Stimulated activated effector memory CD8-positive, alpha-beta T cell treated with anti-CD3 and anti-CD28 coated beads, Interleukin-12 subunit alpha, Interleukin-12 subunit beta, amount 100 ng/mL, for 72 hours (primary cell): ENCODE measurements around the gene KLF15.

Experiments
- ATAC-seq: fragments of 150-1000 bp; cut with Tn5 transposase; 2 replicates; pipeline ENCODE4 v1.10.0; 2021
- DNase-seq, 2 donors: peaks; one replicate each; pipeline ENCODE4 v3.0.0; 2021 to 2022; ENCODE audit warnings: low spot score in 2 of 2
- H3K27ac Mint-ChIP-seq: one replicate; pipeline ENCODE4 v1.8.0; 2022; ENCODE audit warnings: mild to moderate bottlenecking, mixed read lengths
- H3K36me3 Mint-ChIP-seq: one replicate; pipeline ENCODE4 v1.8.0; 2022; ENCODE audit warnings: mild to moderate bottlenecking, mixed read lengths
- H3K4me1 Mint-ChIP-seq: one replicate; pipeline ENCODE4 v1.8.0; 2022; ENCODE audit warnings: mixed read lengths
- H3K4me3 Mint-ChIP-seq: one replicate; pipeline ENCODE4 v1.8.0; 2022; ENCODE audit warnings: mild to moderate bottlenecking, mixed read lengths
- H3K9me3 Mint-ChIP-seq: one replicate; pipeline ENCODE4 v1.8.0; 2022; ENCODE audit warnings: mixed read lengths

Gene KLF15

DNA sequence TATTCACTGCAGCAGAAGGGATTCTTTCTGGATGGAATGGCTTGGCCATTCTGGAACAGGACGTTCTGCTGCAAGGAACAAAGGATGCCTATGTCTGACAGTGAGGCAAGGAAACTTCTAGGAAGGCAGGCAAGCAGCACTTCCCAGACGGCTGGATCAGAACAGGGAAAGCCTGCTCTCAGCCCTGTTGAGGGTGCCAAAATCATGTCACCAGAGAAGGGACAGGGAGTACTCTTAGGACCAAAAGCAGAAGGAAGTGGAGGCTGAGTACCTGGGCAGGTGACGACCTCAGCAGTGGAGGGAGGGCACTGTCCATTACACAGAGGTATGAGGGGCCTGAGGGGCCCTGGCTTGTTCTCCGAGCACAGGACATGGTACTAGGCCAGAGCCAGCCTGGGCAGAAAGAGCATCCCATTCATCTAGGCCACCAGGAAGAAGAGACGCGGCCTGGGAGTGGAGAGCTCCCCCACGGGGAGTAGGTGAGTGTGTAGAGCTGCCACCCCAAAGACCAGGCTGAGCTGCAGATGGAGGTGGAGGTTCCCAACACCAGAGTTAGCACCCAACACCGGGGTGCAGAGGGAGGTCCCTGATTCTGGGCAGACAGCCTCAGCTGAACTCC, 9.6 kb downstream of the KLF15 start:
- H3K4me3 Mint-ChIP-seq, result no peak overlapping the region

DNA sequence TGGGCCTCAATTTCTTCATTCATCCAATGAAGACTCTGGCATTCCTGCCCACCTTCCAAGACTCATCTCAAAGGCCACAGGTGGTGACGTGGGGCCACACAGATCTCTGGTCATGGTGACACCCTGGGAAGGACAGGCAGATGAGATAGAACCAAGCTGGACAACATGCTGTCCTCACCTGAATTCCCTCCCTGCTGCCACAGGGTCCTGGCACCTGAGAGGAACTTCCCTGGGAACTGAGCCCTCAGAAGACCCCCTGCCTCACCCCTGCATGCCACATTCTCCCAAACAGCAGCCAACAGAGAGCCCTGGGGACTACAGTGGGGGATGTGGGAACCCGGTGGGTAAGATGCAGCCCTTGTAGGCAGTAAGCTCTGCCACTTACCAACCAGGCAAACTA, 10.7 kb downstream of the KLF15 start:
- ATAC-seq (no peak), DNase-seq (no peak)
- H3K36me3 Mint-ChIP-seq, result no peaks in the 10 kb centered on the region
- no peaks in the 10 kb centered on the region for H3K4me1 Mint-ChIP-seq
- H3K9me3 Mint-ChIP-seq, result no peaks in the 10 kb centered on the region
- H3K4me3 Mint-ChIP-seq, result no peak overlapping the region
- no peak overlapping the region for H3K27ac Mint-ChIP-seq

More for the DNA sequence above, 9.6 kb downstream of the KLF15 start:
- ATAC-seq (no peak), DNase-seq (peak in 1 of 2 donors; percentile 38)
- H3K36me3 Mint-ChIP-seq, result no peaks in the 10 kb centered on the region
- H3K9me3 Mint-ChIP-seq, result no peaks in the 10 kb centered on the region
- no peak overlapping the region for H3K27ac Mint-ChIP-seq
- no peaks in the 10 kb centered on the region for H3K4me1 Mint-ChIP-seq

DNA sequence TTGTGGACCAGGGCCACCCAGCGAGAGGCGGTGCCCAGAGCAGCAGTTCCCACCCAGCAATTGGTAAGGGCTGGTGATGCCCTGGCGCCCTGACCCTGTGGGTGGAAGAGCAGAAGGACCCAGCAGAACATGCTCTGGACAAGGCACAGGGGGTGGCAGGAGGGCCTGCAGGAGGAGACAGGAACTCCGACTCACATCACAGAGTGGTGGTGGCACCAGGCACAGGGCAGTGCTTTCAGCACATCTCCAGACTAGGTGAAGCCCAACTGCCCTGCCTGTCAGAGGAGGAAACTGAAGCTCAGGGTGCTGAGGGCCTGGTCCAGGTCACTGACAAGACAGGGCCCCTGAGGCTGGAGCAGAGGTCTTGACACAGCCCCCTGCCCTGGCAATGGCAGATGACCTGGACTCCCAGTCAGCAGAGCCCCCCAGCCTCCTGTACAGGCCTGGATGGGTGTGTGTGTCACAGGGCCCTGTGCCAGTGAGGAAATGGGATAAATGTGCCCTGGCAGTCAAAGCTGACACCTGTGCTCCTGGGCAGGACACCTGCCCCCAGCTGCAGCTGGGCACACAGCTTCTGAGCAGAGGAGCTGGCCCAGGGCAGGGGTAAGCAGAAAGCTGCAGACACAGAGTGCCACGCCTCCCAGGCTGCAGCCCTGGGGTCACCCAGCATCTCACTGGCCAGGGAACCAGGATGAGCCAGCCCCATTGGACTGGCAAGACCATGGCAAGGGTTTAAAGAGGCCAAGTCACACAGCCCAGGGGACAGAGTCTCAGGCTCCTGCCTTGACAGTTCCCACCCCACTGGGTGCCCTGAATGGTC, 11.4 kb downstream of the KLF15 start:
- no peak overlapping the region for H3K4me3 Mint-ChIP-seq
- H3K36me3 Mint-ChIP-seq, result no peaks in the 10 kb centered on the region
- no peaks in the 10 kb centered on the region for H3K4me1 Mint-ChIP-seq
- ATAC-seq (peak; percentile 11), DNase-seq (no peak)
- no peak overlapping the region for H3K27ac Mint-ChIP-seq
- H3K9me3 Mint-ChIP-seq, result no peaks in the 10 kb centered on the region

DNA sequence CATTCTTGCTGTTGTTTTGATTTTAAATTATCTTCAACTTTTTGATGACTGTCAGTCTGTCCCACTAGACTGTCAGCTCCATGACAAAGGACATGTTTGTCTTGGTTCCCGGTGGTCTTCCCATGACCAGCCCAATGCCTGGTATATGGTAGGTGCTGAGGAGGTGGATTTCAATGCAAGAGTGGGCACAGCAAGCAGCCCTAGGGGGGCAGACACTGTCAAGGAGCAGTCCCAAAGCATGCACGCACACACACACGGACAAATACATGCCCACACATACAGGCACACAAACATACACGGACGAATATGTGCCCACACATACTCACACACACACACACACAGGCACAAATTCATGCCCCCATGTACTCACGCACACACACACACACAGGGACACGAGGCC, 12.0 kb downstream of the KLF15 start:
- Mint-ChIP-seq H3K36me3 (no peaks in the 10 kb centered on the region), H3K9me3 (no peaks in the 10 kb centered on the region), H3K4me1 (no peaks in the 10 kb centered on the region), H3K4me3 (no peak overlapping the region), H3K27ac (no peak overlapping the region)
- ATAC-seq (no peak), DNase-seq (no peak)

DNA sequence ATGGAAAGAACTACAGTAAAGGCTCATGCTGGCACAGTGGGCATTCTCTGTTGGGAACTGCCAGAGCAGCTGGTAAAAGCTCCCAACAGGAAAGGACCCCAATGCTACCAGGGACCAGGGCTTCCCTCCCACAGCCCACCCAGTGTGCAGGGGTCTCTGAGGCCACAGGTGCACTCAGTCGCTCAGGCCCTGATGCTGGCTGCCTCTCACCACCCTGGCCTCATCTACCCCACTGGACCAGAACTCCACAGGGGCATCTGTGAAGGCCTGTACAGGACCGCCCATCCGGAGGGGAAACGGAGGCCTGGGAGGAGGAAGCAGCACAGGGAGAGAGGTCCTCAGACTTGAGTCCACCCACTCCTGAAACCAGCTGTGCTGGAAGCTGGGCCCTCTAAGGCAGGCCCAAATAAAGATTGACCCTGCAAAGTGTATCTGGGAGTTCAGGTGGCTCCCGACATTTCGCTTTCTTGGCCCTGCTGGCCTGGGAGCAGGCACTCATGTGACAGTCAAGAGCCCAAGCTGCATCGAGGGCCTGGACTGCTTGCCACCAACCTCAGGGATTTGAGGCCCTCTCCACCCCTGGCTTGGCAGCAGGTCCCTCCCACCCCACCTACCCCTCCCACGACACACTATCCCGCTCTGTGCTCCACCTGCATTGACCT, 12.7 kb downstream of the KLF15 start:
- DNase-seq (peak in 1 of 2 donors; percentile 39), ATAC-seq (no peak)
- Mint-ChIP-seq H3K4me1 (no peaks in the 10 kb centered on the region), H3K36me3 (no peaks in the 10 kb centered on the region), H3K4me3 (no peak overlapping the region), H3K9me3 (no peaks in the 10 kb centered on the region), H3K27ac (no peak overlapping the region)

DNA sequence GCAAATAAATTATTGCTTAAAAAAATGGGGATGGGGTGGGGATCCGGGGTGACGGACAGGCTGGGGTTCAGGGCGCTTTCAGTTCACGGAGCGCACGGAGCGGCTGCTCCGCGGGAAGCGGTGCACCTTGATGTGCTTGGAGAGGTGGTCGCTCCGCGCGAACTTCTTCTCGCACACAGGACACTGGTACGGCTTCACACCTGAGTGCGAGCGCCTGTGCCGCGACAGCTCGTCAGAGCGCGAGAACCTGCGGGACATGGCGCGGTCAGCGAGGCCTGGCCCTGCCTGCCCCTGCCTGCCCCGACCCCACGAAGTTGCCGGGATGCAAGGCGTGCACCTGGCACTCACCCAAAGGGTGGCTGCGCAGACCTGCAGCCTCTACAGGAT, 13.6 kb downstream of the KLF15 start:
- no peak overlapping the region for H3K4me3 Mint-ChIP-seq
- DNase-seq, result no peak
- H3K27ac Mint-ChIP-seq, result no peak overlapping the region
- H3K4me1 Mint-ChIP-seq, result no peaks in the 10 kb centered on the region
- H3K9me3 Mint-ChIP-seq, result no peaks in the 10 kb centered on the region
- ATAC-seq, result no peak
- no peaks in the 10 kb centered on the region for H3K36me3 Mint-ChIP-seq

DNA sequence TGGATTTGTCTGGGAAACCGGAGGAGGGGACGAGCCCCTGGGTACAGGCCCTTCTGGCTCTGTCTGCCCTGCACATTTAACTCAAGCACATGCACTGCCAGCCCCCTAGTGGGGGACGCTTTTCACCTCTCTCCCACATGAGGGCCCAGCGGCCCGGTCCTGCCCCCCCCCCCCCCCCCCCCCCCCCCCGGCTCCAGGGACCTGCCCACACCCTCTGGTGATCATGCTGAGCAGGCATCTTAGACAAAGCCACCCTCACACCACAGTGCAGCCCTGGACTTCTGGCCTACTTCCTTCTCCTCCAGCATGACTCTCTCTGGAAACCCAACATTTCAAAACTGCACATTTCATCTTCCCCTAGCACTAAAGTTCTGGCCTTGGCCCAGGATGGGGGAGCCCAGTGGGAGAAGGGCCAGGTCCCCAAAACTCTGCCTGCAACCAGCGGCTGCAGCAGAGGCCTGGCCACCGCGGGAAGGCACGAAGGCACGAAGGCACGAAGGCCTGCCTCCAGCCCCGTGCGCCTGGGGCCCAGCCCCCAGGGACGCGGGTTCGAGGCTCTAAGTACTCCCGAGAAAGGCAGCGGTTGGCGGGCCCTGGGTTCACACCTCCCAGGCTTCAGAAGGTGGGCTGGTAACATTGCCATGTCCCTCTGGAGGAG, 14.1 kb downstream of the KLF15 start:
- no peak for ATAC-seq

DNA sequence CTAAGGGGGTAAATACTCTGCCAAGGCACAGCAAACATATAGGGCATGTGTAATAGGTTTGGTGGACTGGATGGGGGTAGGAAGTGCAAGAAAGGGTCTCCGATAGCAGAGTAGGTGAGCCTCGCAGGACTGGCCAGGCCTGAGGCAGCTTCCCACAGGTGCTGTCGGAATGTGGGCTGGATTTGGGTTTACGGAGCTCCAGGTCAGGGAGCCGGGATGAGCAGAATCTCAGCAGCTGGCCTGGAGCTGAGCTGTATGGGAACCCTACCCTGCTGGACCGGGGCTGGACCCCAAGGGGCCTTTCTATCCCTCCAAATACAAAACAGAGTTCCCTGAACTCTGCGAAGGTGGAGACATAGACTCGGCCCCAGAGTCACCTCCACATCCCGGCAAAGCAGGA, 15.0 kb downstream of the KLF15 start:
- no peak overlapping the region for H3K4me3 Mint-ChIP-seq
- H3K27ac Mint-ChIP-seq, result no peak overlapping the region
- no peaks in the 10 kb centered on the region for H3K9me3 Mint-ChIP-seq
- H3K36me3 Mint-ChIP-seq, result no peaks in the 10 kb centered on the region
- no peaks in the 10 kb centered on the region for H3K4me1 Mint-ChIP-seq
- ATAC-seq (no peak), DNase-seq (no peak)

More for the DNA sequence above, 14.1 kb downstream of the KLF15 start:
- DNase-seq, result no peak
- no peaks in the 10 kb centered on the region for H3K4me1 Mint-ChIP-seq
- no peaks in the 10 kb centered on the region for H3K36me3 Mint-ChIP-seq
- no peaks in the 10 kb centered on the region for H3K9me3 Mint-ChIP-seq
- H3K4me3 Mint-ChIP-seq, result no peak overlapping the region
- H3K27ac Mint-ChIP-seq, result no peak overlapping the region

DNA sequence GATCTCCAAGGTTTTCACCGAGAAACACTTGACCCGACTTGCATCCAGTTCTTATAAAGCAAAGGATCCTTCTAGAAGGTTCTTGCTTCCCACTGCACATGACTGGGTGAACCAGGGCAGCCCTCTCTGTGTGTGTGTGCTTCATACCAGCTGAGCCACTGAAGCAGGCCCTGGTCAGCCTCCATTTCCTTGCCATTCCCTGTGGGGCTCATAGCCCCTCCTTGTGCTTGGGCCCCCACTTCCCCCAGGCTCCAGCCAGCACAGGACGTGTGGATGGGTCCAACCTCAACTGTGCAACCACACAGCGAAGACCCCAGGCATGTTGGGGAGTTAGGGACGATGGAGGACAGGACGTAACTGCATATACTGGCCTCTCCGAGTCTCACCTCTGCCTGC, 15.5 kb downstream of the KLF15 start:
- Mint-ChIP-seq H3K4me3 (no peak overlapping the region), H3K9me3 (no peaks in the 10 kb centered on the region), H3K4me1 (no peaks in the 10 kb centered on the region), H3K27ac (no peak overlapping the region), H3K36me3 (no peaks in the 10 kb centered on the region)
- ATAC-seq, result no peak
- no peak for DNase-seq

DNA sequence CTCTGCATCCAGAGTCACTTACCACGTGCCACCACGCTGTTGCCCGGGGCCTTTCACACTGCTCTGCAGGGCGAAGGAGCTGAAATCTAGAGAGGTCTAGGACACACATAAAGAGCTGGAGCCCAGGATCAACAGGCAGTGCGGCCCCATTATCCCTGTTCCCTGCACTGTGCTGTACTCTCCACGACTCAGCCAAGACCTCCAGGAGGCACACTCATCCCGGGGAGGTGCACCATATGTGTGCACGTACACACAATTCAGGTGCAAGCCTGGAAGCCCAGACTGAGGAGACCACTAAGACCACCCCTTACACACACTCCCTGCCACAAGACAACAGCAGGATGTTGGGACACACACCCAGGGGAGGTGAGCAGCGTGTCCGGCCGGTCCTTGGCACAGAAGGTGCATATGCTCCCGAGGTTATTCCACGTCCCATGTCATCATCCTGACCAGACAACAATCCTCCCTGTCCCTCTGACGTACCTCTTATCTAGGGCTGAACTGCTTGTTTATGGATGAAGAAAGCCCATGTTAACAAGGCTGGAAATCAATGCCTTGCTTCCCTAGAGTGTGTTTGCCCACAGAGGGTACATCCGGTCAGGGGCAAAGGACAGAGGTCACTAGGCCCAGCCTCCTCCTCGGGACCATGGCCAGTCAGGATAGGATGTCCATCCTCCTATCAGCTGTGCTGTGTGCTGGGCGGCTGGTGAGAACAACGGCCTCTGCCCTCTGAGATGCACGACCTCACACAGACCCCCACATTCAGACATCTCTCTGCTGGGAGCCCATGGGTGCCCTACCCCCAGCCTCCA, 16.1 kb downstream of the KLF15 start:
- ATAC-seq (no peak), DNase-seq (no peak)
- Mint-ChIP-seq H3K9me3 (no peaks in the 10 kb centered on the region), H3K36me3 (no peaks in the 10 kb centered on the region), H3K4me1 (no peaks in the 10 kb centered on the region), H3K27ac (no peak overlapping the region), H3K4me3 (no peak overlapping the region)

DNA sequence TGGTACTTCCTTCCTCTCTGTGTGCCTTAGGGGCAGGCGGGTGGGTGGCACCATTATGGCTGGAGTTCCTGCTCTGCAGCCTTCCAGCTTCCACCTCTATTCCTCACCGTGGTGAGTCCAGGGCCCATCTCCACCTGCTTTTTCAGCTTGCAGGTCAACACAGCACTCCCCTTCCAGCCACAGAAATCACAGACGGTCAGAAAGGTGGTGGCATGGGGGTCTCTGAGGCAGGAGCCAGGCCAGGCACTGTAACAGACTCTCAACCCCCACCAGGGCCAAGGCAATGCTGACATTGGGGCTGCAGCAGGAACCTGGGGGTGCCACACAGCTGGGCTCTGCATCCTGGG, 16.6 kb downstream of the KLF15 start:
- H3K4me1 Mint-ChIP-seq, result no peaks in the 10 kb centered on the region
- H3K36me3 Mint-ChIP-seq, result no peaks in the 10 kb centered on the region
- H3K9me3 Mint-ChIP-seq, result no peaks in the 10 kb centered on the region
- DNase-seq, result no peak
- no peak overlapping the region for H3K4me3 Mint-ChIP-seq
- peak; percentile 4 for ATAC-seq
- no peak overlapping the region for H3K27ac Mint-ChIP-seq

DNA sequence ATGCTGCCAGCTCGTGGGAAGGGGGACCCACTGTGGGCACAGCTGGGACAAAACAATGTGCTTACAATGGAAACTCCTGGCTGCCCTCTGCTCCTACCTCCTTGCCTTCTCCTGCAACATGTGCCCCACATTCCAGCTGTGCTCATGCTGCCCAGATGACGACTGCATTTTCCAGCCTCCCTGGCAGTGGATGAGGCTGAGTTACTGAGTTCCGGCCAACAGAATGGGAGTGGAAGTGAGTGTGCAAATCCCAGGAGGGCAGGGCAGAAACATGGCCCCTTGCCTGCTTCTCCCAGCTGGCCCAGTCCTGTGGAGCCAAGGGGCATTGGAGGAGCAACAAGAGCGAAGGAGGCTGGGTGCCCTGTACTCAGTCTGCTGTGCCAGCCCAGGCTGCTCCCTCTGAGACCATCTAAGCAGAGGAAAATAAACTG, 17.1 kb downstream of the KLF15 start:
- H3K9me3 Mint-ChIP-seq, result no peaks in the 10 kb centered on the region
- DNase-seq, result no peak
- H3K36me3 Mint-ChIP-seq, result no peaks in the 10 kb centered on the region
- ATAC-seq, result peak; percentile 9
- no peaks in the 10 kb centered on the region for H3K4me1 Mint-ChIP-seq
- no peak overlapping the region for H3K27ac Mint-ChIP-seq
- no peak overlapping the region for H3K4me3 Mint-ChIP-seq

DNA sequence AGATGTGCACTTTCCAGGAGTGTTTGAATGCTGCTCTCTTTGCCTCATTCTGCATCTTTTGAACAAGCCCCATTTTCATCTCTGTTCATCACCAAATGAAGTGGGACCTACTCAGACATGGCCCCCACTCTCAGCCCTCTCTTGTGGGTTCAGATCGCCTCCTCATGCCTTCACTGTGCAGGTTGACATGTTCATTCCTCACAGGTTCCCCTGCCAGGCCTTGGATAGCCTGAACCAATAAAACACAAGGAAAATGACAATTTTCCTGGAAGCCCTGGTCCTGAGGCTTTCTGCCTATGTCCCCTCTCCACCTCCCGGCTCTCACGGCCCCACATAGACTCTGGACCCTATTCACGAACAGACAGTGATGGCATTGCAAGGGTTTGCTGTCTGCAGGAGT, 17.7 kb downstream of the KLF15 start:
- no peaks in the 10 kb centered on the region for H3K36me3 Mint-ChIP-seq
- DNase-seq, result no peak
- ATAC-seq, result no peak

DNA sequence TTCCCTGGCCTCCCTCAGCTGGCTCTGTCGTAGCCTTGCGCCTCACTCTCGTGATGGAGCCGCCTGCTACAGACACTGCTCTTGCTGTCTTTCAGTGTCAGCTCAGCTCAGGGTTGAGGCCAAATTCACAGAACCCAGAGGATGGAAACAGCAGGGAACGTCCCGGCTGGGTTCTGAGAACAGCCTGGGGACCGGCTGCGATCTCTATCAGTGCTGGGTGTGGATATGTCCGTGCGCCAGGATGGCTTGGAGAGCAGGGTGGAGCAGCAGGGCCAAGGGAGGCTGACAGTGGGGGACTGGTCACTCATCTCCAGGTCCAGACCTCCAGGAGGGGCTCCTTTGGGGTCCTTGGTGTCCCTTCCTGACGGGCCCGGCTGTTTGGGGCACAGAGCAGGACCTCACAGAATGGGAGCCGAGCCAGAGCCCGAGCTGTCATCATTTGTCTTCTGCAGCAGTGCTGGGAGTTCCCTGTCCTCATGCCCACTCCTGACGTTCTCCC, 18.4 kb downstream of the KLF15 start:
- Mint-ChIP-seq H3K9me3 (no peaks in the 10 kb centered on the region), H3K4me1 (no peaks in the 10 kb centered on the region), H3K27ac (no peak overlapping the region), H3K4me3 (no peak overlapping the region), H3K36me3 (no peaks in the 10 kb centered on the region)
- DNase-seq (no peak), ATAC-seq (no peak)

More for the DNA sequence above, 17.7 kb downstream of the KLF15 start:
- no peak overlapping the region for H3K27ac Mint-ChIP-seq
- no peaks in the 10 kb centered on the region for H3K4me1 Mint-ChIP-seq
- H3K4me3 Mint-ChIP-seq, result no peak overlapping the region
- H3K9me3 Mint-ChIP-seq, result no peaks in the 10 kb centered on the region
